Measurements from ENCODE around the gene PITPNB. TPM values are rescaled to one million over a fixed set of nuclear protein-coding genes. Genes with fewer than 3 reads are reported as not detected.

Gene PITPNB
- total RNA-seq, 1 experiment from 2014 or later = 82.6 TPM

DNA sequence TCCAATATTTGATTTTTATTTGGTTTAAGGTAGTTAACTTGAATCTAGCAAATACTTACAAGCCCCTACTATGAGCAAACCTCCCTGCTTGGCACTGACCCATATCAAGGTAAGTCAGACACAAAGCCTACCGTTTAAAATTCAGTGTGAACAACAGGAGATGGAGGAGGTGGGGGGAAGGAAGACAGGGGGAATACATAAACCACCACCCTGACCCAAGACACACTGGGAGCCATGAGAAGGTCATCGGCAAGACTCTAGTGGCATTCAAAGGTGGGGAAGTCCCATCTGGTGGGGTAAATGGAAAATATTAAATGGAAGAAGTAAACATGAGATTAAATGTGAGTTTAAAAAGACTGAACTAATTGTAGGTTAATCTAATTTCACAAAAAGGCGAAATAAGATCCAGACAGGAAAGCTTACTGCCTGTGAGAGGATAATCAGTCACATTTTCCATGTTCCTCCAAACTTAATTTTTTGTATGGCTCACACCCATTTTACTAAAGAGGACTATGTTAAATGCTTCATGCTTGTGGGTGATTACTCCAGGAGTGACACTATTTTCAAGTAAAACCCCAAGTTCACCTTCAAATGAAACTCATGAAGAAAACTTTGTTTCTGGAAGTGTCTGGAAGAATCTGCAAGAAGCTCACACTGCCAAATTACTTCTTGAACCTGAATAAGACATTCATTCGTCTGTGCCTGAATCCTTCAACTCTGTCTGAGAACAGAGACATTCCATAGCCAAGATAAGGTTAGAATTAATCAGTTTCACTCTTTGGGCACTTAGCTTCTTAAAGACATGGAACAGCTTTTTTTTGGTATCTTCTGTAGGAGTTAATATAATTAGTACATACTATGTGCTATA lies 51.7 kb downstream of the PITPNB start:
- no peak for DNase-seq (ENCODE audit: low read depth, low spot score)
- TF ChIP-seq SP1 (IDR thresholded peaks at IDR 0.05; ENCODE audit: low read depth) (no peak), REST (IDR thresholded peaks at IDR 0.05; ENCODE audit: low read depth) (no peak), CTCF (IDR thresholded peaks at IDR 0.05 in 2 of 3, conservative IDR thresholded peaks at IDR 0.05 in 1 of 3; ENCODE audit: borderline replicate concordance in 1 of 3, insufficient read depth in 1 of 3, low read depth in 2 of 3, low read length in 2 of 3) (no peak), CEBPB (IDR thresholded peaks at IDR 0.05; ENCODE audit: low read depth) (no peak), EGR1 (IDR thresholded peaks at IDR 0.05; ENCODE audit: low read depth) (no peak), TCF7L2 (IDR thresholded peaks at IDR 0.05; ENCODE audit: borderline replicate concordance, extremely low read depth, insufficient read depth, insufficient read length) (no peak), YY1 (IDR thresholded peaks at IDR 0.05; ENCODE audit: extremely low read depth, insufficient replicate concordance, low read depth, low read length) (no peak), ATF3 (IDR thresholded peaks at IDR 0.05) (no peak), SIN3A (IDR thresholded peaks at IDR 0.05; ENCODE audit: low read depth) (no peak), CBX3 (IDR thresholded peaks at IDR 0.05; ENCODE audit: low read depth) (no peak), ZNF274 (IDR thresholded peaks at IDR 0.05; ENCODE audit: low read depth, low read length) (no peak), MAX (IDR thresholded peaks at IDR 0.05) (no peak), RAD21 (IDR thresholded peaks at IDR 0.05; ENCODE audit: low read depth) (no peak), EZH2 (IDR thresholded peaks at IDR 0.05) (no peak), ELF1 (IDR thresholded peaks at IDR 0.05; ENCODE audit: borderline replicate concordance, low read depth) (no peak), FOSL1 (IDR thresholded peaks at IDR 0.05; ENCODE audit: low read depth) (no peak), ZFX (IDR thresholded peaks at IDR 0.05) (no peak), POLR2AphosphoS5 (IDR thresholded peaks at IDR 0.05; ENCODE audit: low read depth, low read length) (no peak)
- TF ChIP-seq, protein P1, sequence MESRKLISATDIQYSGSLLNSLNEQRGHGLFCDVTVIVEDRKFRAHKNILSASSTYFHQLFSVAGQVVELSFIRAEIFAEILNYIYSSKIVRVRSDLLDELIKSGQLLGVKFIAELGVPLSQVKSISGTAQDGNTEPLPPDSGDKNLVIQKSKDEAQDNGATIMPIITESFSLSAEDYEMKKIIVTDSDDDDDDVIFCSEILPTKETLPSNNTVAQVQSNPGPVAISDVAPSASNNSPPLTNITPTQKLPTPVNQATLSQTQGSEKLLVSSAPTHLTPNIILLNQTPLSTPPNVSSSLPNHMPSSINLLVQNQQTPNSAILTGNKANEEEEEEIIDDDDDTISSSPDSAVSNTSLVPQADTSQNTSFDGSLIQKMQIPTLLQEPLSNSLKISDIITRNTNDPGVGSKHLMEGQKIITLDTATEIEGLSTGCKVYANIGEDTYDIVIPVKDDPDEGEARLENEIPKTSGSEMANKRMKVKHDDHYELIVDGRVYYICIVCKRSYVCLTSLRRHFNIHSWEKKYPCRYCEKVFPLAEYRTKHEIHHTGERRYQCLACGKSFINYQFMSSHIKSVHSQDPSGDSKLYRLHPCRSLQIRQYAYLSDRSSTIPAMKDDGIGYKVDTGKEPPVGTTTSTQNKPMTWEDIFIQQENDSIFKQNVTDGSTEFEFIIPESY (IDR thresholded peaks at IDR 0.05; ENCODE audit: extremely low read depth, insufficient replicate concordance, low read length) = no peak

More for the DNA sequence above, 51.7 kb downstream of the PITPNB start:
- H3K27me3 ChIP-seq (ENCODE audit: insufficient read depth, low read length) = no peaks in the 10 kb centered on the region
- no peak overlapping the region for H3K4me3 ChIP-seq (replicated peaks in 1 of 2; ENCODE audit: low read depth in 1 of 2, low read length in 2 of 2)
- ChIA-PET POLR2A (no interaction called here), CTCF (no interaction called here), RAD21 (ENCODE audit: low non-redundant PET in 1 of 2, low total read pairs in 2 of 2, uncharacterized antibody in 2 of 2, unreplicated experiment in 2 of 2) (no interaction called here)
- H3K4me1 ChIP-seq (ENCODE audit: control insufficient read depth in 1 of 2, insufficient read depth in 2 of 2, low read length in 2 of 2) = no peaks in the 10 kb centered on the region
- no peak overlapping the region for H3K4me2 ChIP-seq (ENCODE audit: low read length)
- H3K27ac ChIP-seq (ENCODE audit: low read depth, low read length) = no peak overlapping the region
- intact Hi-C loops (cut with micrococcal nuclease) = no loop called here
- H3K9me3 ChIP-seq (ENCODE audit: control insufficient read depth in 1 of 2, insufficient read depth in 1 of 2, low read depth in 1 of 2, low read length in 2 of 2) = no peaks in the 10 kb centered on the region
- peaks cover 19% of the 10 kb centered on the region; the same call in 1 of the 2 replicates for H4K20me1 ChIP-seq (ENCODE audit: insufficient read depth)
- H3K9me2 ChIP-seq (ENCODE audit: insufficient read depth) = no peaks in the 10 kb centered on the region
- ATAC-seq = no peak
- H3K36me3 ChIP-seq (ENCODE audit: control insufficient read depth in 1 of 2, insufficient read depth in 2 of 2, low read length in 2 of 2) = peaks cover 13 to 15% of the 10 kb centered on the region in 2 experiments; a peak in 3 of 4 replicates
- peaks cover 86% of the 10 kb centered on the region for H3K79me2 ChIP-seq (ENCODE audit: insufficient read depth, low read length)
- BruUV-seq (replicated peaks) = no TSS peak
- H2AFZ ChIP-seq (ENCODE audit: low read depth, low read length, poor library complexity, severe bottlenecking) = no peak overlapping the region
- H3K9ac ChIP-seq (ENCODE audit: low read length) = no peak overlapping the region

All from HCT116 (cell line).